GM19240 (cell line): ENCODE results near the gene SH3GL1.
"Not testable (repeated sequence)": the region's sequence is repeated elsewhere in the genome, so short reads cannot be mapped to it uniquely, and the experiment has no call there.

Experiments
- DNase-seq: peaks from one replicate; pipeline ENCODE4 v3.0.0; 2011; ENCODE audit warnings: low spot score; ENCODE audit not compliant: insufficient read length

SH3GL1 gene

DNA sequence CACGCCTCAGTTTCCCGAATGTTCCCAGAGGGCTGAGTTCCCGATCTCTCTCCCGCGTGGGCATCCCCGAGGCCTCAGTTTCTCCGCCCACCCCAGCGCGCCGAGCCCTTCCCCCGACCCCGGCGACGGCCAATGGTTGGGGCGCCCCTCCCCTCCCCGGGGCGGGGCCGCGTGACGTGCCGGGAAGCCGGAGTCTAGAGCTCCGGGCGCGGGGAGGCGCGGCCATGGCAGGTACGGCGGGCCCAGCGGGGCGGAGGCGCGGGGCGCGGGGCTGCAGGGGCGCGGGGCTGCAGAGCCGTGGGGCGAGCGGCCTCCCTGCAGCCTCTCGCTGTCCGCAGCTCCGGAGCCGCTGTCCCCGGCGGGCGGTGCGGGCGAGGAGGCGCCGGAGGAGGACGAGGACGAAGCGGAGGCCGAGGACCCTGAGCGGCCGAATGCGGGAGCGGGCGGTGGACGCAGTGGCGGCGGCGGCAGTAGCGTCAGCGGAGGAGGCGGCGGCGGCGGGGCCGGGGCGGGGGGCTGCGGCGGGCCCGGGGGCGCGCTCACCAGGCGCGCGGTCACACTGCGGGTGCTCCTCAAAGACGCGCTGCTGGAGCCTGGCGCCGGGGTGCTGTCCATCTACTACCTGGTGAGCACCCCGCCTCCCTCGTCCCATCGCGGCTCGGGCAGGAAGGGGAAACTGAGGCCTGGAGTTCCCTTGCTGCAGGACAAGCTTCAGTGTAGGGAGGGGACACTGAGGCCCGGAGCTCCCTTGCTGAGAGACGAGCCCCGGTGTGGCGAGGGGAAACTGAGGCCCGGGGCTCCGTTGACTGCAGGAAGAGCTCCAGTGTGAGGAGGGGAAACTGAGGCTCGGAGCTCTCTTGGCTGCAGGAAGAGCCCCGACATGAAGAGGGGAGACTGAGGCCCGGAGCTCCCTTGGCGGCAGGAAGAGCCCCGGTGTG, 56.7 kb downstream of the SH3GL1 start, which contains the start of gene MPND:
Gene MPND, plus strand, starts transcription at position 193 of the 938 bp plus-strand sequence. Its CDS starts 32 bp downstream, at position 225.
- DNase-seq: peak; percentile 79

DNA sequence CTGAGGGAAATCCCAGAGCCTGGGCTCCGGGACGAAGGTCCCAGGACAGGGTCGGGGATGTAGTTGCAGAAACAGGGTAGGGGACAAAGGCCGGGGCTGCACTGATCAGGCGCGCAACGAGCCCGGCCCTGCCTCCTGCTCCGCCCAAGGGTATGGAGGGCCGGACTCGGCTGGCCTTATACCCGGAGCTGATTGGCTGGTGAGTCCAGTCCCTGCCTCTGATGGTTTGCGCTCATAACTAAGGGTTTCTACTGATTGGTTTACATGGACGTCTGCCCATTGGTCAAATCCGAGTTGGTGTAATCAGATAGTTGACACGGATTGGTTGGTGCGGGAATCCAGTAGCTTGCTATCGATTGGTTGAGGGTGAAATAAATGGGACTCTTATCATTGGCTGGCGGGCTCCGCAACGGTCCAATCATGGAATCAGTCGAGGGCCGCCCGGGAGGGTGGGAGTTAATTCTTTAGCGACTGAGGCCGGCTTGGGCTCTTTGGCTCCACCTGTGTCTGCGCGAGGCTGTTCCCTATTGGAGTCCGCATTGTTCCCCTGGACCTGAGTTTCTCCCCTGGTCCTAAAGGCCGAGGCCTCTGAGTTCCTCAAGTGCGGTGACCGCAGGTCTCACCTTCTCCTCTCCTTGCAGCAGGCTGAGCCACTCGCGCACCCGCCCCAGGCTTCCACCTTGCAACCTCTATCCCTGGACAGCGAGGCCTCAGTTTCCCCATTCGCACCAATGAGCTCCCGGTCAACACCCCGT, 57.6 kb downstream of the SH3GL1 start:
- peak; percentile 80 for DNase-seq

DNA sequence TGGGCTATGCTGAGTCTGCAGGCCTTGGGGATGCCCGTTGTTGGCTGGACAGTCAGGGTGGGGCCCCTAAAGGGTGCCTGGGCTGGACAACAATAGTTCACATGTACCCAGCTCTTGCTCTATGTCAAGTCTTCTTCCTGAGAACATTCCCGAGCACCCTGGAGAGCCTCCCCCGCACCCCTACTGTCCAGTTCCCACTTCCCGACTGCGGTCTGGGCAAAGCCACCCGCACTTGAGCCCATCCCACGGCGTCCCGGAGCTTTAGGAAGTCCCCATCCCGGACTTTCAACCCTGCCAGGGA, 58.1 kb downstream of the SH3GL1 start:
- DNase-seq: no peak

DNA sequence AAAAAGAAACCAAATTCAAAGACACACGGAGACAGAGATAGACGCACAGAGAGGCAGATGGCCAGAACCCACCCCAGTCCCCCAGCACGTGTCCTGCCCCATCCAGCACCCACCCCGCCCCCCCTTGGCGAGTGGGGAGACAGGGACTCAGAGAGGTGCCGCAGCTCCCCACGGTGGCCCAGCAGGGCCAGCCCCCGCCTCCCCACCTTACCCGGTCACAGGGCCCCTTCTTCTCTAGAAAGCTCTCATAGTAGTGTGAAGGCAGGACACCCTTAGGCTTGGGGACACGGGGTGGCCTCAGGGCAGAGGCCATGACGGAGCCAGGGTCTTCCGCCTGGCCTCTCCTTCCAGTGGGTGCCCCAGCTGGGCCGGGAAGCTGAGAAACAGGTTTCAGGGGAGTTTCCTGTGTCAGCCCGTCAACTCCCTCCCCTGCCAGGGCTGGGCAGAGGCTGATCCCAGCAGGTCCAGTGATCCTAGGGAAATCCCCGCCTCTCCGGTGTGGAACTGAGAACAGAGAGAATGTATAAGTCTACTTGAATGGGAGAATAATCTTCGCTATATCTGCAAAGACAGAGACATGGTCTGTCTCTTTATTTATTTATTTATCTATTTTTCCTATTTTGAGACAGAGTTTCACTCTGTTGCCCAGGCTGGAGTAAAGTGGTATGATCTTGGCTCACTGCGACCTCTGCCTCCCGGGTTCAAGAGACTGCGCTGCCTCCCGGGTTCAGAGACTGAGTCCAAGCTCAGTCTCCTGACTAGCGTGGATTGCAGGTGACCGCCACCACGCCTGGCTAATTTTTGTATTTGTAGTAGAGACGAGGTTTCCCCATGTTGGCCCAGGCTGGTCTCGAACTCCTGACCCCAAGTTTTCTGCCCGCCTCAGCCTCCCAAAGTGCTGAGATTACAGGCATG, 61.6 kb downstream of the SH3GL1 start, which contains the start of gene STAP2:
Gene STAP2, minus strand, starts transcription at position 387 of the 915 bp plus-strand sequence. Its CDS starts 74 bp downstream, at position 313.
- DNase-seq: no peak

DNA sequence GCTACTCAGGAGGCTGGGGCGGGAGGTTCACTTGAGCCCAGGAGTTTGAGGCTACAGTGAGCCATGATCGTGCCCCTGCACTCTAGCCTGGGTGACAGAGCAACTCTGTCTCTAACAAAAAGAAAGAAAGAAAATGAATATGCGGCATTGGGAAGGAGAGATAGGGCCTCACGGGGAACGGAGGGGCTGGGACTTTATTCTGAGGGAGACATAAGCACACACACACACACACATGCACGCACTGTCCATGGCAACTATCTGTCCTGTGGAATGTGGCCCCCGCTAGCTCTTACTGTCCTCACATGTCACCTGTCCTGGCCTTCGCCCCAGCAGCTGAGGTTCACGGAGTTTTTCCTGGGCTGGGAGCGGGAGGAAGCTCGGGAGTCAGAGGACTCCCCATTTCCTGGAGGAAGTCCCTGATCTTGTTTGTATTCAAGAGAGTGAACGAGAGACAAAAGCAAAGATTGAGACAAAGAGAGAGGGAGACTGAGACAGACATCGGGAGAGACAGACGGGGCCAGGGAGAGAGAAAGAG, 62.4 kb downstream of the SH3GL1 start:
- DNase-seq: no peak

DNA sequence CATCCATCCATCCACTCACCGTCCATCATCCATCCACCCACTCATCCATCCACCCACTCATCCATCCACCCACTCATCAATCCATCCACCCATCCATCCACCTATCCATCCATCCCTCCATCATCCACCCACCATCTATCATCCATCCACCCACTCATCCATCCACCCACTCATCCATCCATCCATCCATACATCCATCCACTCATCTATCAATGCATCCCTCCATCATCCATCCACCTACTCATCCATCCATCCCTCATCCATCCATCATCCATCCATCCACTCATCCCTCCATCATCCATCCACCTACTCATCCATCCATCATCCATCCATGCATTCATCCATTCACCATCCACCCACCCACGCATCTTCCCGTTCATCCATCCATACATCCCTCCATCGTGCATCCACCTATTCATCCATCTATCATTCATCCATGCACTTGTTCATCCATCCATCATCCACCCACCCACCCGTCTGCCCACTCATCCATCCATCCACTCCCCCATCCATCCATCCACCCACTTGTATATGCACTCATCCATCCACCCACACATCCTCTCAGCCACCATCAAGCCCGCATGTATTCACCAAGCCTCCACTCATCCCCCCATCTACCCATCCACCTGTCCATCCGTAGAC, 65.3 kb downstream of the SH3GL1 start:
- DNase-seq: no peak

DNA sequence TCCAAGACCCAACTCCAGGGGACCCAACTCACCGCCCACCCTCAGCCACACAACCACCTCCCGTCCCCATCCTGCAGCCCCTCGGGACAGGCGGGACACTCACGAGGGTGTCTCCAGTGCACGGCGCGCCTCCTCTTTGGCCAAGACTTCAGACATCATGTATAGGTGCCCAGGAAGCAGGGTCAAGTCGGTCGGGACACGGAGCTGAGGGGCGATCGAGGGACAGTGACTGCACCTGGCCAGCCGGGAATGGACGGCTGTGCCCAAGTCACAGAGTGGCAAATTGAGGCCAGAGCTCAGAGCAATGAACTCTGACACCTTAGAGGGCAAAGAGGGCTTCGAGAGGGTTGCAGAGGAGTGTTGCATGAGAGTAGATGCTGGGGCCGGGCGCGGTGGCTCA, 70.5 kb downstream of the SH3GL1 start:
- no peak for DNase-seq

DNA sequence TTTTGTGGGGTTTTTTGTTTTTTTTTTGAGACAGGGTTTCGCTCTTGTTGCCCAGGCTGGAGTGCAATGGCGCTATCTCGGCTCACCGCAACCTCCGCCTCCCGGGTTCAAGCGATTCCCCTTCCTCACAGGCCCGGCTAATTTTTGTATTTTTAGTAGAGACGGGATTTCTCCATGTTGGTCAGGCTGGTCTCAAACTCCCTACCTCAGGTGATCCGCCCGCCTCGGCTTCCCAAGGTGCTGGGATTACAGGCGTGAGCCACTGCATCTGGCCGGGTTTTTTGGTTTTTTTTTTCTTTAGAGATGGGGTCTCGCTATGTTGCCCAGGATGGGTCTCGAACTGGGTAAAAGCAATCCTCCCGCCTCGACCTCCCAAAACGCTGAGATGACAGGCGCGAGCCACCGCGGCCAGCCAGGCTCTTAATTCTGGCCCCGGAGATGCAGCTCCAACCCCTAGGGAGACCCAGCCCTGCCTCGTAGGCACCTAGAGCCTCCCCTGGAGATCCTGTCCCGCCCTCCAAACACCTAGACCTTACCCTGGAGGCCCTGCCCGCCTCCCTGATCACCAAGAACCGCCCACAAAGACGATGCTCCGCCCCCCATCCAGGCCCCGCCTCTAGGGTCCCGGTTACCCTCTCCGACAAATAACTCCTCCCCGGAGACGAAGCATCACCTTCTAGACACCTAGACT, 71.2 kb downstream of the SH3GL1 start:
- DNase-seq: not testable (repeated sequence)

DNA sequence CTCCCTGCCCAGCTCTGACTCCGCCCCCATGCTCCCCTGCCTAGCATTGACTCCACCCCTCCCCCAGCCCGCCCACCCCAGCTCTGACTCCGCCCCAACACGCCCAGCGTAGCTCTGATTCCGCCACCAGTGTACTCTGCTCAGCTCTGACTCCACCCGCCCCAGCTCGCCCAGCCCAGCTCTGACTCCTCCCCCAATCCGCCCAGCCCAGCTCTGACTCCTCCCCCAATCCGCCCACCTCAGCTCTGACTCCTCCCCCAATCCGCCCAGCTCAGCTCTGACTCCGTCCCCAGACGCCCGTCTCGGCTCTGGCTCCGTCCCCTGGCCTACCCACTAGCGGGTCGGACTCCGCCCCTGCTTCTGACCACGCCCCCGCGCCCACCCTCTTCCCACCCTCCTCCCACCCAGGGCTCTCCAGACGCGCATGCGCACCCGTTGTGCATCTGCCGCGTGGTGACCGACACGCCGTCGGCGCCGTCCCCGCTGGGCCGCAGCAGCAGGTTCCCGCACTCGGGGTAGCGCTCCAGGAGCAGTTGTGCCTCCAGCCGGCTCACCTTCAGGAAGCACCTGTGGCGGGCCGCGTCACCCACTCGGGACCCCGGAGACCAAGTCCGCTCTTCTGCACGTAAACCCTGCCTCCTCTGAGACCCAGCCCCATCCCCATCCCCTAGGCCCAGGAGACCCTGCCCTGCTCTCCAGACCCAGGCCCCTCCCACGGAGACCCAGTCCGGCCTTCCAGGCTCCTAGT, 71.9 kb downstream of the SH3GL1 start:
- DNase-seq: peak; percentile 66

DNA sequence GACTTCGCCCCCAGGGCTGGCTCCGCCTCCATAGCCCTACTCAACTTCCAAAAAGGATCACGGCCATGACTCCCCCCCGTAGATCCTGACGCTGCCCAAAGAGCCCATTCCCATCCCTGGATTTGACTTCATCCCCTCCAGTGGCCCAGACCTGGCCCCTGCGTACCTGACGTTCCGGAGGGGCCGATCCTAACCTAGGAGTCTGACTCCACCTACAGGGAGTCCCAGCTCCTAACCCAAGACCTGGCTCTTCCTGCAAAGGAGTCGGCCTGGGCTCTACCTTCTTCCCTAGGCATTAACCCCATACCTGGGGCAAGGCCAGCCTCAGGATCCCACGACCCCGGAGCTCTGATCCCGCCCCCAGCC, 72.5 kb downstream of the SH3GL1 start:
- DNase-seq: no peak

DNA sequence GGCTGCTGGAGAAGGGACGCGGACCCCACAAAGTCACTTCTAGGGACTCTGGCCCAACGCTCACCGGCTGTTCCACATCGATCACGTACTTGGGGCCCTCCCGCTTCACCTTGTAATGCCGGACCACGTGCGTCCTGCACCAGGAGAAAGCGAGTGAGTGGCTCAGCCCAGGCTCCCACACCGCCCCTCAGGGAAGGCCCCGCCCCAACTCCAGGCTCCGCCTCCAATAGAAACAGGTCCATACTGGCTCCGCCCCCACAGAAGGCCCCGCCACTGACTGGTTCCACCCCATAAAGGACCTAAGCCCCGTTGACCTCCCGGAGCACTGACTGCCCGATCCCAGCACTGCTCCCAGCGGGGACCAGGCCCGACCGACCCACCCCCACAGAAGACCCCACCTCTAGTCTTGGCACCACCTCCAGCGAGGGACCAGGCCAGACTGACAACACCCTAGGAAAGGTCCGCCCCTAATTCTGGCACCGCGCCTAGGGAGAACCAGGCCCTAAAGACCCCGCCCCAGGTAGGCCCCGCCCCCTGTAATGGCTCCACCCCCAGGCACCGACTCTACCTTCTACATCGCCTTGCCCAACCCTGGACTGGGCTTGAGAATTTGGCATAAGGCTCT, 73.0 kb downstream of the SH3GL1 start:
- DNase-seq: no peak

DNA sequence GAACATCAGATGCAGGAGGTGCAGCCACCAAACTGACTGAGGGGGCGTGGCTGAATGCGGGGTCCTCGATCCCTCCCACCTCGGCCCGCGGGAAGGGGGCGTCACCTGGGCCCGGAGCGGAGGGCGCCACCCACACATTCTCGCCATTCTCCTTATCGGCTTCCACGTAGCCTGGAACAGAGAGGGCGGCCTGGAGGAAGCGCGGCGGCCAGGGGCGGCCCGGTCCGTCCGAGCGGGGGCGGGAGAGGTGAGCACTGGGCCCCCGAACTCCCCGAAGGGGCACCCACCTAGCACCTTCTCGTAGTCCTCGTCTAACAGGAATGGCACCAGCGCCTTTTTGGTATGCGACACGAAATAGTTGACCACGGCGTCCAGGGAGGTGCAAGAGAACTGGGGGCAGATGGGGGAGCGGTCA, 73.5 kb downstream of the SH3GL1 start:
- no peak for DNase-seq

DNA sequence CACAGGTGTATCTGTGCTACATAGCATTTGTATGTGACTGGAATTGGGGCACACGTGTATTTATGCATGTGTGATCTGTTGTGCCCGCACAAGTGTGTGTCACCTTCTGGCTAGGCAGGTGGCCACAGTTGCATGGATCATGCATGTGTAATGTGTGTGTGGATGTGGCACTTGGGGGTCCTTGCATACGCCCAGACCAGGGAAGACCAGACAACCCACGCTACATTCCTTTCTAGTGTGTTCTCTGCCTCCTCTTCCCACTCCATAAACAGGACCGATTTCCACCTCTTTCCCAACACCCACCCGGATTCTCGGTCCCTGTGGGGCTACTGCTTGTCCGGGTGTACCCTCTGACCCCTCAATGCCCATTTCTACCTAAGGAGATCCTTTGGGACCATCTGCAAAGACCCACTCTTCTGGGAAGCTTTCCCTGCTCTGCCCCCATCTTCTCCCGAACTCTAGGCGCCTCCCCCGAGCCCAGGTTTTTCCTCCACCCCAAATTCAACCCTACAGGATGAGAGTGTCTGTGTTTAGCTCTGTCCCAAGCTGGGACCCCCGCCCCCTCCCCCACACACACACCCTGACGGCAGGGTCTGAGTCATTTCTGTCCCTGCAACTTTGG, 74.0 kb downstream of the SH3GL1 start:
- DNase-seq: no peak

DNA sequence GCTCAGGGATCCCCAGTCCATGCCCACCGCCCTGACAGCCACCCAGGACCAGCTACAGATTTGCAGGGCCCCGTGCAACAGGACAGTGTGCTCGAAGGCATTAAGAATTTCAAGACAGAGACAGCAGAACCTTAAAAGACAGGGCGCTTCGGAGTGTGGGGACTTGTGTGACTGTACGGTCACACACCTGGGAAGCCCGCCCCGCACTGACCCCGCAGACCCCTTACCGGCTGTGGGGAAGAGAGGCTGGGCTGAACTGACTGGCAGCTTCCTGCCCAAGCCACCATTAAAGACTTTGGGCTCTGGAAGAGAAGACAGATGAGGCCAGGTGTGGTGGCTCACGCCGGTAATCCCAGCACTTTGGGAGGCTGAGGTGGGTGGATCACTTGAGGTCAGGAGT, 76.1 kb downstream of the SH3GL1 start:
- DNase-seq: no peak

DNA sequence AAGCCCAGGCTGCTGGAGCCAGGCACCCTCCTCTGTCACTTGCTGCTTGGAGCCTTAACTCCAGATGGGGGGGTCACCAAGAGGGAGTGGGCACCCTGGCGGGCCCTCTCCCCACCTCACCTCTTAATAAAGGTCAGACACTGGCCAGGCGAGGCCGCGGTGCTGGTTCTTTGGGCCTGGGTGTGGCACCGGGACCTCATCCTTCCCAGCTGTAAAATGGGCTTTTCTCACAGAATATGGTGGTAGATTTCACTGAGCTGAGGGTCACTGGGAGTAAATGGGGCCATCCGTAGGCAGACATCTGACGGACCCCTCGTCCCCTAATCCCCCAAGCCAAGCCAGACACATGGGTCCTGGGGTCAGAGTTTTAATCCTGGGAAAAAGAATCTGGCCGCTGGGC, 76.7 kb downstream of the SH3GL1 start:
- no peak for DNase-seq

DNA sequence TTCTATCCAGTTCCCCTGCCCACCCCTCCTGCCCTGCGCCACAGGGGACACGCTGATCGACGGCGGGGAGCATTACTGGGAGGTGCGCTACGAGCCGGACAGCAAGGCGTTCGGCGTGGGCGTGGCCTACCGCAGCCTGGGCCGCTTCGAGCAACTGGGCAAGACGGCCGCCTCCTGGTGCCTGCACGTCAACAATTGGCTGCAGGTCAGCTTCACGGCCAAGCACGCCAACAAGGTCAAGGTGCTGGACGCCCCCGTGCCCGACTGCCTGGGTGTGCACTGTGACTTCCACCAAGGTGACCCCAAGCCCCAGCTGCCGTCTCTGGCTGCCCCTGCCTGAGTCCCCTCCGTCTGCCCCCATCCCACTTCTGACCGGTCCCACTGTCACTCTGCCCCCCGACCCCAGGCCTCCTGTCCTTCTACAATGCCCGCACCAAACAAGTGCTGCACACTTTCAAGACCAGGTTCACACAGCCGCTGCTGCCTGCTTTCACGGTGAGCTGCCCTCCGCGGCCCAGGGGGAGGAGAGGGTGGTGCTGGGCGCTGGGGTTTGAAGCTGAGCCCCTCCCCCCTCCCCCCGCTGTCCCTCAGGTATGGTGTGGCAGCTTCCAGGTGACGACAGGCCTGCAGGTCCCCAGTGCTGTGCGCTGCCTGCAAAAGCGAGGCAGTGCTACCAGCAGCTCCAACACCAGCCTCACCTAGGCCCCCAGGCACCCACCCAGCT, 77.2 kb downstream of the SH3GL1 start:
- no peak for DNase-seq

DNA sequence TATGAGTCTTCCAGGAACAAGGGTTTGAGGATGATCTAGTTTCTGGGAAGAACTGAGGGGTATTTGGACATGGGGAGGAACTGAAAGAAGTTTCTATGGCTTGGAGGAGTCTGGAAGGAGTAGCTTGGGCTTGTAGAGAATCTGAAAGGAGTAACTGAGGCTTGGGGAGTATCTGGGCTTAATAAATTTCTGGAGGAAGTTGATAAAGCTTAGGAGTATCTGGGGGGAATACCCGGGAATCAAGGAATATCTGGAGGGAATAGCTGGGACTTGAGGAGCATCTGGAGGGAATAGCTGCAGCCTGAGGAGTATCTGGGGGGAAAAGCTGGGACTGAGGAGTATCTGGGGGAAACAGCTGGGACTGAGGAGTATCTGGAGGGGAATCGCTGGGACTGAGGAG, 79.9 kb downstream of the SH3GL1 start:
- DNase-seq: no peak
